GM21737 (cell line): ENCODE results near the gene PLCL1.

ENCODE experiments used
- ATAC-seq: cut with Tn5 transposase; IDR thresholded peaks from one replicate; pipeline ENCODE4 v1.9.1; 2021; ENCODE audit warnings: mild to moderate bottlenecking, moderate library complexity; ENCODE audit not compliant: unreplicated experiment

Gene PLCL1

DNA sequence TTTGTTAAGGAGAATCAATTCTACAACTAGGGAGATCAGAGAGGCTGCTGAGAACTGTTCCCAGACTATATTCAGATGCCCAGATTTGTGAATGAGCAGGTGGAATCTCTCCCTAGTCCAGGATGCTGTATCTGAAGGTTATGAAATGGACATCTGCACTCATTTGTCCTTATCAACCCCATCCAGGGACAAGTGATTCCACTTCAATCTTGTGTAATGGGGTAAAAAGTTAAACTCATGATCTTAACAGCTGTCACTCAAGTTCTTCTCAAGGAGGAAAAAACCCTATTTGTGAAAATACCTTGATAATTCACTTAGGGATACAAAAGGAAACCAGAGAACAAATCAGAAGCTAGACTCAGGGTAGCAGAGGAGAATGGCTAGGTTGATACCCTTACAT, 144.8 kb downstream of the PLCL1 start:
- ATAC-seq = no peak

DNA sequence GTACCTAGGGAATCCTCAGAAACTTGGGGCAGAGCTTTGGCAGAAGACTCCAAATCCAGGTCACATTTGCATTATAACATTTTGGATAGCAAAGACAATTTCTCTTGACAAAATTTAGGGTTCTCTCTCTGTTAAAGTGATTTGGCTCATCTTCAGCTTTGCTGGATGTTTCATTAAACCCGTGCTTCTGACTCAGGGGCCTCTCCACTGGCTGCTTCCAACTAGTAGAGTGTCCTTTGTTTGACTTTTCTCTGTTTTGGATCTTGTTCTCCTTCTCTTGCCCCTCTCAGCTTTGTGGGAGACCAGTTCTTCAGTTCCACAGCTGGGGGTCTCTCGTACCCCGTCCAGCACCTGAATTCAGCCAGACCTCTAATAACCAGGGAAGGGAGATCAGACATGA, 145.6 kb downstream of the PLCL1 start:
- no peak for ATAC-seq

DNA sequence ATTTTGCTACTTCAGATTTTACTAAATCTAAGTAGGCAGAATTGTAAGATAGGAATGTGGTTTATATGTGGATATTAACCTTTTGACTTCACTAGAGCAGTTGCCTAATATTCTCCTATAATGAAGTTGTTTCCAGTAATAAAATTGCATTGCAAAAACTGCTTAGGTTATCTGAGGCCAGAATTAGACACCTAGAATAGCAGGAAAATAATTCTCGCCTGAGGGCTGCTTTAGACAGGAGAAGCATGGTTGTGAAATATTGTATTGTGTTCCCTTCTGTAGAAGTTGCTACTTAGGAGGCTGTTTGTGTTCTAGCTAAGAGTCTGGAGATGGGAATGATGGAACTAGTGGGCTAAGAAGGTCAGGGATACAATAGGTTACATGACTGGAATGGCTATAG, 146.3 kb downstream of the PLCL1 start:
- no peak for ATAC-seq

DNA sequence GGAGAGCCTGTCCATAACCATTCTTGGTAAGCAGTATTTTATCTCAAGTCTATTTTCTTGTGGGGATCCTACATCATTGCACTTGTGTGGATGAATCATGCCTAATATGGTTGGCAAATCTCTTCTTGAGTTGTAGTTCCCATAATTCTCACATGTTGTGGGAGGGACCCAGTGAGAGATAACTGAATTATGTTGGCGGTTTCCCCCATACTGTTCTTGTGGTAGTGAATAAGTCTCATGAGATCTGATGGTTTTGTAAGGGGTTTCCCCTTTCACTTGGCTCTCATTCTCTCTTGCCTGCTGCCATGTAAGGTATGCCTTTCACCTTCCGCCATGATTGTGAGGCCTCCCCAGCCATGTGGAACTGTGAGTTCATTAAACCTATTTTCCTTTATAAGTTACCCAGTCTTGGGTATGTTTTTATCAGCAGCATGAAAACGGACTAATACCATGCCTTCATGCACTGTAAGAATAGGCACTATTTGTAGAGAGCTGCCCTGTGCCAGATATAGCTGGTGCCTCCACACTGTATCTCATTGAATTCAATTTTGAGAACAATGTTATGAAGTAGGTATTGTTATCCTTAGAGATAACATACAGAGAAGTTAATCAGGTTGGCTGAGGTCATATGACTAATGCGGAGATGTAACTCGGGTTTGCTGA, 148.3 kb downstream of the PLCL1 start:
- no peak for ATAC-seq

DNA sequence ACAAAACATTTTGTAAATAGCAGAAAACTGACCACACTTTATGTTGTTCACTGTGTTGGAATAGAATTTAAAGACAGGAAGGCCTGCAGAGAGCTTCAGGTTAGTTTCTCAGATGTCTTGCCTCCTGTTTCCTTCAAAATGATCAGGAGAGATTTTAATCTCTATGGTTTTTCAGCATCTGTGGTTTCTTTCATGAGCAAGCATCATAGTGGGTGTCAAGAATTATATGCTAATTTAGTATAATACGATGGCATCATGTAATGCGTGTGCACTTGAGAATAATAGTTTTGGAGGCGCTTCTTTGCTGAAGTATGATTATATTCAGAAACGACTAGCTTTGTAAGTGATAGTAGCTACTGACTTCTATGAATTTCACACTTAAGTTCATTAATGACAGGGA, 149.9 kb downstream of the PLCL1 start:
- ATAC-seq = no peak

DNA sequence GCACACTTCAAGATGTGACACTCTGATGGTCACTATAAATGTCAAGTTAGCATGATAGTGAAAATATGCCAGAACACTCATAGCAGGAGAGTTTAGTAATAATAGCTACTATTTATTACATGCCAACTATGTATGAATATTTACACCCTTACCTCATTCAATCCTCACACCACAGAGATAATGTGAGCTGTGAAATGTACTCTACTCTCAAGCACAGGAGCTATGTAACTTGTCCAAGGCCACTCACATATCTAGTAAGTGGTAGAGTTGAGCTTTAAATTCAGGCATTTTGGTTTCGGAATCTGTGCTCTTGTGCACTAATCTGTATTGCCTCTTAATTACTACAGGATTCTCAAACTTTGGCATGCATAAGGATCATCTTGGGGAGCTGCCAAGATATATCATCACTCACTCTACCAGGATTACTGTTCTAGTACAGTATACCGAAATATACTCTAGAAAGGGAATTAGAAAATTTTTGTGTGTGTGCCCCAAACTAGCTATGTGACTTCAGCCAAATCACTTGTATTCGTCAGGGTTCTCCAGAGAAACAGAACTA, 154.3 kb downstream of the PLCL1 start:
- ATAC-seq = no peak

DNA sequence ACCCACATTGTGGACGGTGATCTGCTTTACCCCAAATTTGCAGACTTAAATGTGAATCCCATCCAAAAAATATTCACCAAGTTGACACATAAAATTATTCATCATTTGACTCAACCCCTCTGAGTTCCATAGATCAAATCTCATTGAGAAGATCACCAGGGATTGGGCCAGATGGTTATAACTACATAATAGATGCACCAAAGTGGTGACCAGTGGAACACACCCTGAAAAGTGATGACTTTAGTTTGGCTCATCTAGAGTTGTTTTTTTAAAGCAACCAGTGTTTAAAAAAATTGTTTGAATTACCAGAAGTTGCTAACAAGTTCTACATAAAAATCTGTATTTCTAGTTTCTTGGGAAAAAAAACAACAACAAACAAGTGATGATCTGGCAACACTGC, 155.0 kb downstream of the PLCL1 start:
- no peak for ATAC-seq

DNA sequence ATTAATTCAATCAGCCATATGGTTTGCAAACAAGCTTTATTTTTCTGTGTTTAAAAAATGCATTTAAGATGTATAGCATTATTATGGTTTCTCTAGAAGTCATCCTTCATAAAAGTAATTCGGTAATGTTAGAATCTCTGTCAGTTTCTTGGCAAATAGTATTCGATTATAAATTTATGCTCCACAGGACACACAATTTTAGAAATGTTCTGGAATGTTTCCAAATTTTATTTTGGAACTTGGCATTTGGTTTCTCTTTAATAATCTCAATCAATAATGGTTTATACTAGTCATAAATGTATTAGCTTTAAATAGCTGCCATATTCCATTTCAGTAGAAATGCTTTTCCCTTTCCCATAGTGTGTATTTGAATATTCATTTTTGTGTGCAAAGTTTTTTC, 156.4 kb downstream of the PLCL1 start:
- no peak for ATAC-seq

DNA sequence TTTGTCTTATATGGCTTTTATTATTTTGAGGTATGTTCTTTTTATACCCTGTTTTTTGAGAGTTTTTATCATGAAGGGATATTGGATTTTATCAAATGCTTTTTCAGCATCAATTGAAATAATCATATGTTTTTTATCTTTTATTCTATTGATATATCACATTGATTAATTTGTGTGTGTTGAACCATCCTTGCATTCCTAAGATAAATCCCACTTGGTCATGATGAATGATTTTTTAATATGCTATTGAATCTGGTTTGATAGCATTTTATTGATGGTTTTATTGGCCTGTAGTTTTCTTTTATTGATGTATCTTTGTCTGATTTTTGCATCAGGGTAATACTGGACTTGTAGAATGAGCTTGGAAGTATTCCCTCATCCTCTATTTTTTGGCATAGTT, 160.3 kb downstream of the PLCL1 start:
- ATAC-seq = no peak

DNA sequence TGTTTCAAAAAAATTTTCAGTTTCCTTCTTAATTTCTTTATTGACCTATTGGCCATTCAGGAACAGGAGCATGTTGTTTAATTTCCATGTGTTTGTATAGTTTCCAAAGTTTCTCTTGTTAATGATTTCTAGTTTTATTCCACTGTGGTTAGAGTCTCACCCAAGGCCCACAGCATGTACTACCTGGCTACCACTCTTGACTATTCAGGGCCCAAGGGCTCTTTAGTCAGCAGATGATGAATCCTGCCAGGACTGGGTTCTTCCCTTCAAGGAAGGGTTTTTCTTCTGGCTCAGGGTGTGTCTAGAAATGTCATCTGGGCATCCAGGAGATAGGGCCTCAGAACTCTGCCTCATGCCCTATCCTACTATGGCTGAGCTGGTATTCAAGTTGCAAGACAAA, 161.4 kb downstream of the PLCL1 start:
- ATAC-seq = no peak

DNA sequence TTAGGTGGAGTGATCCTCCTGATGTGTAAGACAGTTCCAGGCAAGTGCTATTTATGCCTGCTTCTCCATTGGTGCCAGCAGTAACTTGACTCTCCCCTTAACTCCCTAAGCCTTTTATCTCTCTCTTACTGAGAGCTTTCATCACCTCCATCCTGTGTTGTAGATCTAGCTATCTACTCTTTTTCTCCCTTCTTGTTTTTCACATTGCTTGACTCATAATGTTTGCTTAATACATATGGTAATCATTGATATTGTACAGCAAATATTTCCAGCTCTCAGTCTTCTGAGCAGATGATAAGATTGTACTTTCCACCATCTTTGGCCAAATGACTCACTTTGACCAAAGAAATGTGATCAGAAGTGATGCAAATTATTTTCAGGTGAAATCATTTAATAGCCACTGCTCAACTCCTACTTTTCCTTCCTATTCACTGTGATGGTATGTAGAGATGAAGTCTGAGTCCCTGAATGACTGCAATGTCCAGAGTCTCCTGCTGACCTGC, 165.0 kb downstream of the PLCL1 start:
- no peak for ATAC-seq

DNA sequence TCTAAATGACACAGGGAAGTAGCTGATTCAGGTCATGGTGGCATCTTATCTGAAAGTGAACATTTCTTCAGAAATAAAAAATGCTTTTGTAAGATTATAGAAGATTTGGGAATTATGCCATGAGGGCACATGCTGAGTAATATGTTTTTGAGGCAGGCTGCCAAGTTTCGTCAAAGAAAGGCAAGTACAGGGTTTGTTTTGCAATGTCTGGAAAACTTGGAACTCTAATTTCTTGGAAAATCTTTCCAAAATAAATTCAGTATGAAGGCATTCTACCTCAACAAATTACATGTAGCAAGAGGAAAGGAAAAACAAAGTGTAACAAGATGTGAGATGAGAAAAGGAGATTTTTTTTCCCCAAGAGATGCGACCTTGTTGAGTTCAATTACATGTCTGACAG, 167.7 kb downstream of the PLCL1 start:
- no peak for ATAC-seq

DNA sequence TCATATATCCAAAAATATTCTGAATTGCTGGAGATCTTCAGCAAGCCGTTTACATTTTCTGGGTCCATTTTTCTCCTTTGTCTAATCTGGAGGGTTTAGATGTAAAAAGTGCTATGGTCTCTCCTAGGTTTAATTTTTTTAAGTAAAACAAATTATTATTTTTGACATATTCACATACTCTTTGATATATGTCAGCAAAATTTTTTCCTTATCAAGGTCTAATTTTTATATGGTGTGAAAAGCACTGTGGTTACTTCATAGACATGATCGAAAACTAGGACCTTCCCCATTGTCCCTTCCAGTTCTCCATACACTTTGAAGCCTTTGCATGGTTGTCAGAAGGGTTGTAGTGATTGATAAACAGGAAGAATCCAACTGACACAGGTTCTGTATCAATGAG, 168.2 kb downstream of the PLCL1 start:
- ATAC-seq = no peak

DNA sequence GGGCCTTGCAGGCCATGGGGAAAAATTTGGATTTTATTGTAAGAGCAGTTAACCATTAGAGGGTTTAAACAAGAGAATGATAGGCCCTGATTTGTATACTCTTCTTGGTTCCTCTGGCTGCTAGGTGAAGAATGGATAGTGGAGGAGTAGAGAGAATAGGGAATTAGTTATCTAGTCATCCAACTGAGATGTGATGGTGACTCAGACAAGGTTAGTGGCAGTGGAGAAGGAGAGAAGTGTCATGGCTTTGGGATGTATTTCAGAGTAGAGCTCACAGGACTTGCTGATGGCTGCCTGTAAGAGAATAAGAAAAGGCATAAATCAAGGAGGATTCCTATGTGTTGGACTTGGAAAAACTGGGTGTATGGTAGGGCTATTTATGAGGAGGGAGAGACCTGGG, 169.4 kb downstream of the PLCL1 start:
- ATAC-seq = no peak

DNA sequence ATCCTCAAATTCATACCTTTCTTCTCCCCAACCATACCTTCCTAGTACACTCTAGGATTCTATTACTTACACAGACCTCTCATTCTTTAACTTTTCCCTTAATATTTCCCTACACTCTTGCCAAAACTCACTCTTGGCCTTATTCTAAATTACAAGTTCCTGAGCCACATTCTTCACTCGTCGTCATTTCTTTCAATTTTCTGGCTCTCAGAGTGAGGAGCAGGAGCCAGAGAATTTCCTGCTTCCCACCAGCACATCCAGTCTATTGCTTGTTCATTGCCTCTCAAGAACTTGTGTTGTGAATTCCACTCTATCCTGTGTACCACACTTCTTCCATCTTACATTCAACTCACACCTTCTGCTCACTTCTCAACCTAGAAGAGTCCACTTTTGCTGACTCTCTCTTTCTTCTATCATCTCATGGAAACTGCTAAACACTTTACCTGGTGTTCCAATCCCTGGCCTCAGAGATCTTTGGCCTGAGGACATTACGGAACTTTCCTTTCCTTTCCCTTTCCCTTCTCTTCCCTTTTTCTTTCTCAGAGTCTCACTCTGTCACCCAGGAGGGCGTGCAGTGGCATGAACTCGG, 171.6 kb downstream of the PLCL1 start:
- ATAC-seq = no peak

DNA sequence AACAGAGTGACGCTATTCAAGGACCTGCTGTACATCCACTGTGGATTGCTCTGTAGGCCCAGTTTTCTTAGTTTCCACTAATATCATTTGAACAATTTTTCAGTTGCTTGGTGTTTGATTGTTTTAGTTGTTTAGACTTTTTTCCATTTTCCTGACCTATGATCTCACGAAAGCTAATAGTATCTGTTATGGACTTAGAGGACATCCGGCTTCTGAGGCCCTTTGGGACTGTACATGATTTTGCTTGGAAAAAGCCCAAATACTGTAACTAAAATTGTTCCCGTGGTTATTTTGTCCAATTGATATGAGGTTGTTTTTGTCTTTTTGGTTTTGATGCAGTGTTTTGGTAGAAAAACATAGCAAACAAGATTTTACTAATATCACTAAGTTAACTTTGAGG, 174.6 kb downstream of the PLCL1 start:
- no peak for ATAC-seq

DNA sequence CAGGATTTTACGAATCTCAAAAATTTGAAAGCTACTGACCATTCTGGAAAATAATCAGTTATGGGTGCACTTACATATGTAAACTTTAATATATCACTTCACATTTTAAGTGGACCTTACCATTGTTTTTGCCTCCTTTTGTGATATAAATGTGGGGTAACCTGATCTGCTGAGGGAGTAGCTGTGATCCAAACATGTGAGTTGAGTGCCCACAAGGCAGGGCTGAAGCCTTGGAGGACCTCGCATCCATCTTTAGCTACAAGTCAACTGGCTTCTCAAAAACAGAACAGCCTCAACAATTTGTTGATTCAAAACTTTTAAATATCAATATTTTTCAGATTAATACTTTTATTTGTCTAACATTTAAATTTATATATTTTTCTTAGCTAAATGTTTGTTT, 178.2 kb downstream of the PLCL1 start:
- no peak for ATAC-seq

DNA sequence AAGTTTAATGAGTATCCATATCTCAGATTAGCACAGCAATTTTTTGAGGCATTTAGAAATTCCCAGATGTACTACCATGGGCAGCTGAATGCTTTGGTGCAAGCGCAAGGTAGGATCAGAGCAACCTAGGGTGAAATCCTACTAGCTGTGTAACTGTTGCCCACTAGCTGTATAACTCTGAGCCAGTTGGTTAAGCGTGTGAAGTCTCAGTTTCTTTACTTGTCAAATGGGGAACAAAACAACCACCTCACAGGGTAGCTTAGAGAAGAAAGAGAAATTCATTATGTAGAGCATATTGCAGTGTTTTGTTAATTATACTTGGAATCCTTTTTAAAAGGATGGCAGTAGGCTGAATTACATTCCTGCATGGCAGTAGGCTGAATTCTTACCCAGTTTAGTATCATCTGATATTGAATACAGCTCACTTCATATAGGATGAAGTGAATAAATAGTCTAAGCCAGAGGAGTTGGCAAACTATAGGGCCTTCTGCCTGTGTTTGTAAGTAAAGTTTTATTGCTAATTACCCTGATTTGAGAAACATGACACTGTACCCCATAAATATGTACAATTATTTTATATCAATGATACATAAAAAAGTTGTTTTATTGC, 180.7 kb downstream of the PLCL1 start:
- no peak for ATAC-seq

DNA sequence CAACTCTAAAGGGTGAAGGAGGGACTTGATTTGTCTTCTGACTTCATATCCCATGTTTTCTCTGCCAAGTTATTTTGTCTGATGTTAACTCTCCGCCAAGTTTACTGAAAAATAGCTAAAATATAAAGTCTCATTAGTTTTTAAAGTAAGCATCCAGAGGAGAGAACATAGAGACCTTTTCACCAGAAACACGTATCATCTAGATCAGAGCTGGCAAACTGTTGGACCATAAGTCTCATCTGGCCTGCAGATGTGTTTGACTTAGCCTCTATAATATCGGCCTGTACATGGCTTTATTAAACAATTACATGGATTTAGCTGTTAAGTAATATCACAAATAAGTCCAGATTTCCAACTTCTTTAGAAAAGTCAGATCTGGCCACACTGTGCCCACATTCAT, 182.6 kb downstream of the PLCL1 start:
- no peak for ATAC-seq

DNA sequence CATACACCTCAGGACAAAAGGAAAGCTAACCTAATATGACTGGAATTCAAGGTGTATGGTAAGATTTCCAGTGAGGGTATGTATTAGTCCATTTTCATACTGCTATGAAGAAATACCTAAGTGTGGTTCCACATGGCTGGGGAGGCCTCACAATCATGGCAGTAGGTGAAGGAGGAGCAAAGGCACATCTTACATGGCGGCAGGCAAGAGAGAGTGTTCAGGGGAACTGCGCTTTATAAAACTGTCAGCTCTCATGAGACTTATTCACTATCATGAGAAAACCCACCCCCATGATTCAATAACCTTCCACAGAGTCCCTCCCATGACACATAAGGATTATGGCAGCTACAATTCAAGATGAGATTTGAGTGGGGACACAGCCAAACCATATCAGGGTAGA, 186.0 kb downstream of the PLCL1 start:
- no peak for ATAC-seq

DNA sequence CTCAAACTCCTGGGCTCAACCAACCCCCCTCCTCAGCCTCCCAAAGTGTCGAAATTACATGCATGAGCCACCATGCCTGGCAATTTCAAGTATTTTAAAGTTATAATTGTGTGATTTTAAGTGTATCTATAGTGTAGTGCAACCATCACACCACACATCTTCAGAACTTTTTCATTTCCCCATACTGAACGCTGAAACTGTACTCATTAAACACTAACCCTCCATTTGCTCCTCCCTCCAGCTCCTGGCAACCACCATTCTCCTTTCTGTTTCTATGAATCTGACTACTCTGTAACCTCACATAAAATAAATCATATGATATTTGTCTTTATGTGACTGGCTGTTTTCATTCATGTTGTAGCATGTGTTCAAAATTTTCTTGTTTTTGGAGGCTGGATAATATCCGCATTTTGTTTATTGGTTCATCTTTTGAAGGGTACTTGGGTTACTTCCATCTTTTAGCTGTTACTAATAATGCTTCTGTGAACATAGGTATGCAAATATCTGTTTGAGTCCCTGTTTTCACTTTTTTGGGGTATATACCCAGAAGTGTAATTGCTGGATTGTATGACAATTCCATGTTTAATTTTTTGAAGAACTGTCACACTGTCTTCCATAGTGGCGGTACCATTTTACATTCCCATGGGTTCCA, 188.2 kb downstream of the PLCL1 start:
- ATAC-seq = peak; percentile 71

DNA sequence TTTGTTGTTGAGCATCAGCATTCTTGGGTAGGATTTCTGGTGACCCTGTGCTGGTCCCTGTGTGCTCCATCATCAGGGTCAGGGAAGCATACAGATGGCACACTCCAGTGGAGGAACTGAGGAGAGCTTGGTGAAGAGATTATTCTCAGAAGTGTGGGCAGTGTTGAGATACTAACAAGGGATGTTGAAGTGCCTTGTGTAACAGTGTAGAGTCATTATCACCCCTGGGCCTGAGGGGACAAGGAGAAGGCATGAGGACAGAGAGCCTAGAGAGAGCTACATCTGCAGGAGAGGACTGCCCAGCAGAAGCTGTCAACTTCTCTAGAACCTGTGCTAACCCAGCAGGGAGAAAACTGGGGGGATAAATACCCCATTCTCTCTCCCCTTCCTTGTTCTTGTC, 189.0 kb downstream of the PLCL1 start:
- ATAC-seq = no peak
